Measurements from ENCODE around the gene MBOAT1.

DNA sequence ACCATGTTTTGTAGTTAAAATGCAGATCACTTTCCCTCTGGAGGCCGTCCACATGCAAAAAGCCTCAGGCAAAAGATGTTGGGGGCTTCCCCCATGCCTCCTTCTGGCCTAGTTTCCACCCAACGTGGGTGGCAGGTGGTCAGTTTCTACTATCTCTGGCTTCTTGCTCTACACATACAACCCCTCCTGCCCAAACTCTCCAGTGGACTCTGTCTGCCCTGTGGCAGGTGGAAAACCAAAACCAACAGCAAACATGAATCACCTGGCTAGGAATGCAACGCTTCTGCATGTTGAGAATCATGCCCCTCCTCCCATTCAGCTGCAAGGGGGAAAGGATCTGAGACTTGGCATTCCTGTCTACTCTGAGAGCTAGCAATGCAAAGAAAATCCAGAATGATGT, 94.8 kb downstream of the MBOAT1 start:
- TF ChIP-seq ZSCAN30 (tag by site-specific recombination; IDR thresholded peaks at IDR 0.05) (no peak), ZNF843 (tag by site-specific recombination; IDR thresholded peaks at IDR 0.05) (no peak)
- TF ChIP-seq, protein P1, sequence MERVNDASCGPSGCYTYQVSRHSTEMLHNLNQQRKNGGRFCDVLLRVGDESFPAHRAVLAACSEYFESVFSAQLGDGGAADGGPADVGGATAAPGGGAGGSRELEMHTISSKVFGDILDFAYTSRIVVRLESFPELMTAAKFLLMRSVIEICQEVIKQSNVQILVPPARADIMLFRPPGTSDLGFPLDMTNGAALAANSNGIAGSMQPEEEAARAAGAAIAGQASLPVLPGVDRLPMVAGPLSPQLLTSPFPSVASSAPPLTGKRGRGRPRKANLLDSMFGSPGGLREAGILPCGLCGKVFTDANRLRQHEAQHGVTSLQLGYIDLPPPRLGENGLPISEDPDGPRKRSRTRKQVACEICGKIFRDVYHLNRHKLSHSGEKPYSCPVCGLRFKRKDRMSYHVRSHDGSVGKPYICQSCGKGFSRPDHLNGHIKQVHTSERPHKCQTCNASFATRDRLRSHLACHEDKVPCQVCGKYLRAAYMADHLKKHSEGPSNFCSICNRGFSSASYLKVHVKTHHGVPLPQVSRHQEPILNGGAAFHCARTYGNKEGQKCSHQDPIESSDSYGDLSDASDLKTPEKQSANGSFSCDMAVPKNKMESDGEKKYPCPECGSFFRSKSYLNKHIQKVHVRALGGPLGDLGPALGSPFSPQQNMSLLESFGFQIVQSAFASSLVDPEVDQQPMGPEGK (tag by site-specific recombination; IDR thresholded peaks at IDR 0.05): no peak
- TF ChIP-seq, protein P2, sequence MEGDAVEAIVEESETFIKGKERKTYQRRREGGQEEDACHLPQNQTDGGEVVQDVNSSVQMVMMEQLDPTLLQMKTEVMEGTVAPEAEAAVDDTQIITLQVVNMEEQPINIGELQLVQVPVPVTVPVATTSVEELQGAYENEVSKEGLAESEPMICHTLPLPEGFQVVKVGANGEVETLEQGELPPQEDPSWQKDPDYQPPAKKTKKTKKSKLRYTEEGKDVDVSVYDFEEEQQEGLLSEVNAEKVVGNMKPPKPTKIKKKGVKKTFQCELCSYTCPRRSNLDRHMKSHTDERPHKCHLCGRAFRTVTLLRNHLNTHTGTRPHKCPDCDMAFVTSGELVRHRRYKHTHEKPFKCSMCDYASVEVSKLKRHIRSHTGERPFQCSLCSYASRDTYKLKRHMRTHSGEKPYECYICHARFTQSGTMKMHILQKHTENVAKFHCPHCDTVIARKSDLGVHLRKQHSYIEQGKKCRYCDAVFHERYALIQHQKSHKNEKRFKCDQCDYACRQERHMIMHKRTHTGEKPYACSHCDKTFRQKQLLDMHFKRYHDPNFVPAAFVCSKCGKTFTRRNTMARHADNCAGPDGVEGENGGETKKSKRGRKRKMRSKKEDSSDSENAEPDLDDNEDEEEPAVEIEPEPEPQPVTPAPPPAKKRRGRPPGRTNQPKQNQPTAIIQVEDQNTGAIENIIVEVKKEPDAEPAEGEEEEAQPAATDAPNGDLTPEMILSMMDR (tag by site-specific recombination; IDR thresholded peaks at IDR 0.05): no peak
- TF ChIP-seq, protein P3, sequence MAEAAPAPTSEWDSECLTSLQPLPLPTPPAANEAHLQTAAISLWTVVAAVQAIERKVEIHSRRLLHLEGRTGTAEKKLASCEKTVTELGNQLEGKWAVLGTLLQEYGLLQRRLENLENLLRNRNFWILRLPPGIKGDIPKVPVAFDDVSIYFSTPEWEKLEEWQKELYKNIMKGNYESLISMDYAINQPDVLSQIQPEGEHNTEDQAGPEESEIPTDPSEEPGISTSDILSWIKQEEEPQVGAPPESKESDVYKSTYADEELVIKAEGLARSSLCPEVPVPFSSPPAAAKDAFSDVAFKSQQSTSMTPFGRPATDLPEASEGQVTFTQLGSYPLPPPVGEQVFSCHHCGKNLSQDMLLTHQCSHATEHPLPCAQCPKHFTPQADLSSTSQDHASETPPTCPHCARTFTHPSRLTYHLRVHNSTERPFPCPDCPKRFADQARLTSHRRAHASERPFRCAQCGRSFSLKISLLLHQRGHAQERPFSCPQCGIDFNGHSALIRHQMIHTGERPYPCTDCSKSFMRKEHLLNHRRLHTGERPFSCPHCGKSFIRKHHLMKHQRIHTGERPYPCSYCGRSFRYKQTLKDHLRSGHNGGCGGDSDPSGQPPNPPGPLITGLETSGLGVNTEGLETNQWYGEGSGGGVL (tag by site-specific recombination; IDR thresholded peaks at IDR 0.05): no peak

Measured in HEK293 (cell line).